ENCODE measurements around the gene PRELP.

GRCh38 chr1:203426870-203427269, 48.7 kb upstream of the PRELP start:
- TF ChIP-seq YY1 (IDR thresholded peaks at IDR 0.05; ENCODE audit: insufficient read depth, insufficient read length) (no peak), SUZ12 (IDR thresholded peaks at IDR 0.05; ENCODE audit: extremely low read depth, insufficient read depth, insufficient read length) (no peak), ZNF274 (IDR thresholded peaks at IDR 0.05; ENCODE audit: low read depth, low read length) (no peak)
